GM18502 (cell line): ENCODE results near the gene FAM120A.

ENCODE experiments used
- ATAC-seq: cut with Tn5 transposase; IDR thresholded peaks from one replicate; pipeline ENCODE4 v1.9.1; 2021; ENCODE audit warnings: mild to moderate bottlenecking; ENCODE audit not compliant: unreplicated experiment, poor library complexity

The FAM120A gene

DNA sequence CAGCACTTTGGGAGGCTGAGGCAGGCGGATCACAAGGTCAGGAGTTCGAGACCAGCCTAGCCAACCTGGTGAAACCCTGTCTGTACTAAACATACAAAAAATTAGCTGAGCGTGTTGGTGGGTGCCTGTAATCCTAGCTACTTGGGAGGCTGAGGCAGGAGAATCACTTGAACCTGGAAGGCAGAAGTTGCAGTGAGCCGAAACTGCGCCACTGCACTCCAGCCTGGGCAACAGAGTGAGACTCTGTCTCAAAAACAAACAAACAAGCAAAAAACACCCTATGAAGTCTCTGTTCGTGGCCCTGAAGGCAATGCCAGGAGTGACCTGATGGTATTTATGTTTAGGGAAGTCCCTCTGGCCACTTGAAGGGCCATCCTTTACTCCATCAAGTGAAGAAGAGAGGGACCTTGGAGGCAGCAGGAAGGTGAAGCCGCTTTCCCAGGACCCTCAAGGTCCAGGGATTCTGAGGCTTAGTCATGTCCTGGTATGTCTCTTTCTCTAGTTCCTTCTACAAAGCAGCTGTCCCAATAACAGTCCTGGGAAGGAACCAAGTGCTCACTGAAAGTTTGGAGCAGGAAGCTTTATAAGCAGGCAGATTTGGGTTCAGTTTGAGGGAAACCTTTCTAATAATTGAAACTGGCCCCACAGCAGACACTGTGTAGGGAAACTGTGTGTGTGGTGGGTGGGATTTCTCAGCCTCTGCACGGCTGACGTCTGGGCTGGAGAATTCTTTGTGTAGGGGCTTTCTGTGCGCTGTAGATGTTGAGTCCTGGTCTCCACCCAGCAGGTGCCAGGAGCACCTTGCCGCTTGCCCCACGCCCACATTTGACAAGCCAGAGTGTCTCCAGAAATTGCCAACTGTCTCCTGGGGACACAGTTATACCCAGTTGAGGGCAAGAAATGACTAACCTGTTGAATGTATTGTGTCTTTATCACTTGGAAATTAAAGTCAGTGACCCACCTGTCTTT is 137.4 kb downstream of the FAM120A start:
- ATAC-seq = no peak

- no peak for ATAC-seq
These were observed 138.2 kb downstream of the FAM120A start for GRCh38 chr9:93589688-93590087.

- no peak for ATAC-seq
These were observed 139.2 kb downstream of the FAM120A start for GRCh38 chr9:93590609-93591234.

DNA sequence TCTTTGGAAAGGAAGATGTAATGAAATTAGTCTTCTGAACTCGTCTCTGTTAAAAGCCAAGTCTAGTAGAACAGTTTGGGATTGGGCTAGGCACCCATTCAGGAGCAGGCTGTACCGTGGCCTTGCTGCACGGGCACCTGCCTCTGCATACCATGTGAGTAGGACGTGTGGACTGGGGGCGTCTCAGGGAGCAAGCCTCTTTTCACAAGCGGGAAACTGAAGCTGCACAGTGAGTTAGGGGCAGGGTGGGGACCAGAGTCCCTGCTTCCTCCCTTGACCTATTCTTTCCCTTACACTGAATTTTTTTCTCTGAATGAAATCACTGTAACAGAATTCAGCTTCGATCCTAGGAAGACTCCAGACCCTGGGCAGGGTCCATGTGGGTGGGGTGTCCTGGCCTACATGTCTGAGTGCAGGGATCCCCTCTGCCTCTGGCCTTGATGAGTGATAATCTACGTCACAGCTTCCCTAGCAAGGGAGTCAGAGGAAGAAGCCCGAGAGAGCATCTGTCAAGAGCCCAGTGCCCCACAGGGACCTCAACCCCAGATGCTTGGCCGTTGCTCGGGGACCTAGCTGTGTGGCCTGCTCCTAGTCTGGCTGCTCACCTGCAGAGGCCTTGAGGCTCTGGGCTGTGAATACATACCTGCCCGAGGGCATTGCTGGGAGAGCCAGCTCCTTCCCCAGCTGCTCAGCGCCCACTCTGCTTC is 140.0 kb downstream of the FAM120A start:
- ATAC-seq = no peak

- ATAC-seq = no peak
These were observed 140.6 kb downstream of the FAM120A start for GRCh38 chr9:93592008-93592642.

DNA sequence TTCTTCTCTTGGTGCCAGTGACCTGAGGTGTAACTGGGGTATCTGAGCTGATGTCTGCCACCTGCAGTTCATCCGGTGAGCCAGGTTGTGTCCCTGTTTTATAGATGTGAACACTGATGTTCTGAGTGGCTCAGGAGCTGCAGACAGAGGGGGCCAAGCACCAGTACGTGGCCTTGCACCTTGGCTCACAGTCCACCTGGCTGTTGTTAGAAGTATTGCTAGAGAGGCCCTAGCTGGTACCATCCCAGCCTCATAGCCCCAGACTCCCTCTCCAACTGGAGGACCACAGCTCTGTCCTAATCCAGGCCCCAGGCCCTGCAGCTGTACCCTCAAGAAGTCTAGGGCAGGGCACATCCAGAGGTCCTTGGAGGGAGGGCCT is 141.1 kb downstream of the FAM120A start:
- ATAC-seq = no peak

DNA sequence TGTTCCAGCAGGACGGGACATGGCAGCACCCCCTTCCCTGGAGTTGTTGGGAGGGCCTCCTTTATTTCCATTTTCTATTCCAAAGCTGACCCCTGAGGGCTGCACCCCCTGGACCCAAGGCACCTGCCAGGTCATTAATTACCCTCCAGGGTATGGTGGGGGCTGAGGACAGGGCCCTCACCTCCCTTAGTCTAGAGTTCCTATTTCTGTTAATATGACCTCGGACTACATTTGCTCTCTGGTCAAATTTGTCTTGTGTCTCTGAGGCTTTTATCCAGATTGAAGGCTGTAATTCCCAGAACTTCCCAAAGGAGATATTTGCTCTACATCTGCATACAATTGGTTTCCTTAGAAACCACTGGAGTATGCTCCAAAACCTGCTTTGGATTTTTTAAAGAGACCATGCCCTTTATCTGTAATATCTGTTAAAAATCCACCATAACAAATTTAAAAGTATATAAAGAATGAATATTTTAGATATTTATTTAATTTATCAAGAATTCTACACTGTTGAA is 141.7 kb downstream of the FAM120A start:
- ATAC-seq = no peak

- no peak for ATAC-seq
These were observed 142.7 kb downstream of the FAM120A start for GRCh38 chr9:93594041-93594756.

DNA sequence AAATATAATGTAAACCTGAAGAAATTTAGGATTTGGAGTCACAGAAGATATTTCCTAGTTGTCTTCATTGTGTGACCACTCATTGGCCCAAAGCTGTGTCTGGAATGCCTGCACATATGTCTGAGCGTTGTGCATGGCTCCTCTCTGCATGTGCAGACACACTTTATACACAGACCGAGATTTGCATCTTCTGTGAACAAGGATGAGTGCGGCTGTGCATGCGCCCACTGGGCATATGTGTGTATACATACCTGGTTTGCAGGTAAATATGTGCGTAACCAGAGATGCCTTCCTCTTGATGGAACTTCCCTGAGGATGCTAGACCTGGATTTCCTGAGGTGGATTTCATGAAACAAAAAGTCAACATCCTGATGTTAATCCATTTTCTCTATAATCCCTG is 144.0 kb downstream of the FAM120A start:
- ATAC-seq = no peak

GRCh38 chr9:93595861-93596365 is 144.4 kb downstream of the FAM120A start:
- no peak for ATAC-seq

GRCh38 chr9:93596399-93596798 is 144.9 kb downstream of the FAM120A start:
- no peak for ATAC-seq

DNA sequence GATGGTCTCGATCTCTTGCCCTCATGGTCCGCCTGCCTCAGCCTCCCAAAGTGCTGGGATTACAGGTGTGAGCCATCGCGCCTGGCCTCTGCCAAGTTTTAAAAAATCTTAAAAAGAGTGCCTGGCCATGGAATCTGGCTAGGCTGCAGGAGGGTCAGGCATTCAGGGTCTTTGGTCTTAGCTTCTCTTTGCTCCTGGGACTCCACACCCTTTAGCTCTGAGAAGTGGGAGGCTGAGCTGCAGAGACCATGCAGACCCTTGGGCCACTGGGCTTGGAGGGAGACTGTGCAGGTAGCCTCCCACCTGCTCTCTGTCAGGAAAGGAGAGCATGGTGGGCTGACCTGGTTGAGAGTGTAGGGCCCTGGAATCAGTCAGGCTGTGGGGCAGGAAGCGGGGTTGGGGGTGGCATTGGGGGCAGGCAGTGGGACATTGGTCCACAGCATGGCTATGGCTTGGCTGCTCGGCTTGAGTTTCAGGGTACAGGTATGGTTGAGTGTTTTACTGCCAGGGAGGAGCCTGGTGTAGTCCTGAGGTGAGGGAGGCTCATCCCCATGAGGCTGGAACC is 145.7 kb downstream of the FAM120A start:
- no peak for ATAC-seq

- no peak for ATAC-seq
These were observed 146.6 kb downstream of the FAM120A start for GRCh38 chr9:93597871-93598646.

DNA sequence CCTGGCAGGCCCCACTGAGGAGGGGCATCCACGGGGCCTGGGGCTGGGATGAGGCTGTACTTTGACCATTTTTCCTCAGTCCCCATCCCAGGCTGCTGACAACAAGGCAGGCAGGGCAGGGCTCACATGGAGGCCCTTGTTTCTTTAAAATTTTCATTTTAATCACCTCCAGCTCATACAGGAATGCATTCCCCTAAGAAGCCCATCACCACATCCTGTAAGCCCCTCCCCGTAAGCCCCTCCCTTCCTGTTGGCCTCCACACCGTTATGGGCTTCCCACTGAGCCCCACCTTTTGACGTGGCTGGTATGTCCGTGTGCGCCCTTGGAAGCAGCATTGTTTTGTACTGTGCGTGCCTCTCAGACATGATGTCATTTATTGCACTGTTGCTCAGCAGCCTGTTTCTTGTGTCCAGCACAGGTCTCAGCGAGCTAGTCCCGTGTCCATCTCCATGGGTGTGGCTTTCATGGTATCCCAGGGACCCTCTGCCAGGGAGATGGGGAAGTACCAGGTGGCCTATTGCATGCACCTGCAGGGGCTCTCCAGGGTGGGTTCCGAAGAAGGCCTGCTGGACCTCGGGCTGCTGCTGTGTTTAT is 147.3 kb downstream of the FAM120A start:
- ATAC-seq = no peak

GRCh38 chr9:93599571-93600403 is 148.3 kb downstream of the FAM120A start:
- no peak for ATAC-seq

DNA sequence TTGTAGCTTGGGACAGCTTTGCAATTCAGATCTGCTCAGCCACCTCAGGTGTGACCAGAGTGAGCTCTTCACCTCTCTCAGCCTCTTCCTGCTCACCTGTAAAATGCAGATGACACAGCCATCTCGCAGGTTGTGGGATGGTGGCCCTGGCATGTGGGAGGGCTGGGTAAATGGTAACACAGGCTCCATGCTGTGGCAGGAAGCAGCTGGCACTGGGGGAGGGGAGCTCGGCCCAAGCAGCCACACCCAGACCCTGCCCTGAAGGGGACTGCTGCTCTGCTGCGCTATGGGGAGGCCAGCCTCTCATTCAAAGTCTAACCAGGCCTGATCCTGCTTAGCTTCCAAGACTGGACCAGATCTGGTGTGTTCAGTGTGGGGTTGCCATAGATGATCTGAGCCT is 149.0 kb downstream of the FAM120A start:
- no peak for ATAC-seq

GRCh38 chr9:93601063-93601462 is 149.6 kb downstream of the FAM120A start:
- no peak for ATAC-seq
